ENCODE data around the gene BMPR2. TPM values are rescaled to one million over a fixed set of nuclear protein-coding genes. Genes with fewer than 3 reads are reported as not detected.
"Not testable (repeated sequence)": the region's sequence is repeated elsewhere in the genome, so short reads cannot be mapped to it uniquely, and the experiment has no call there.

Gene BMPR2
- polyA plus RNA-seq, 3 donors, result 4.1 to 17.7 (median 12.3) TPM

GRCh38 chr2:202377207-202377761 is 1.2 kb downstream of the BMPR2 start:
- peak overlapping the region; percentile 94 for H3K27ac ChIP-seq (ENCODE audit: low read depth, low read length)
- 0 to 1% (median 1%) methylated on average over 37 to 38 of the region's 38 CpGs for WGBS, 3 donors

GRCh38 chr2:202378001-202378400 is 1.9 kb downstream of the BMPR2 start:
- H3K27ac ChIP-seq (ENCODE audit: low read depth, low read length), result no peak overlapping the region
- 4 to 11% (median 7%) methylated on average over 4 of the region's 4 CpGs for whole genome bisulfite sequencing, 3 donors

- no peak overlapping the region for H3K27ac ChIP-seq (ENCODE audit: low read depth, low read length)
- WGBS, 3 donors, result 20 to 38% (median 29%) methylated on average over 3 of the region's 3 CpGs
Observed at GRCh38 chr2:202378662-202379358, 2.7 kb downstream of the BMPR2 start.

- H3K27ac ChIP-seq (ENCODE audit: low read depth, low read length), result no peak overlapping the region
- WGBS, 3 donors, result 90 to 96% (median 95%) methylated on average over 2 of the region's 2 CpGs
Observed at GRCh38 chr2:202382684-202383083, 6.6 kb downstream of the BMPR2 start.

- 88 to 92% (median 91%) methylated on average over 12 of the region's 12 CpGs for WGBS, 3 donors
- not testable (repeated sequence) for H3K27ac ChIP-seq (ENCODE audit: low read depth, low read length)
Observed at GRCh38 chr2:202386495-202386894, 10.4 kb downstream of the BMPR2 start.

- H3K27ac ChIP-seq (ENCODE audit: low read depth, low read length), result no peak overlapping the region
- 46 to 69% (median 63%) methylated on average over 8 of the region's 8 CpGs for WGBS, 3 donors
Observed at GRCh38 chr2:202387608-202388342, 11.6 kb downstream of the BMPR2 start.

GRCh38 chr2:202400941-202401340 is 24.8 kb downstream of the BMPR2 start:
- H3K27ac ChIP-seq (ENCODE audit: low read depth, low read length), result no peak overlapping the region

GRCh38 chr2:202405798-202406197 is 29.7 kb downstream of the BMPR2 start:
- WGBS, 3 donors, result 77 to 84% (median 84%) methylated on average over 1 of the region's 1 CpG
- no peak overlapping the region for H3K27ac ChIP-seq (ENCODE audit: low read depth, low read length)

- 87 to 94% (median 88%) methylated on average over 2 of the region's 2 CpGs for WGBS, 3 donors
Observed at GRCh38 chr2:202406445-202406978, 30.4 kb downstream of the BMPR2 start.

GRCh38 chr2:202408546-202409140 is 32.5 kb downstream of the BMPR2 start:
- WGBS, 3 donors, result 82 to 87% (median 86%) methylated on average over 6 of the region's 6 CpGs
- no peak overlapping the region for H3K27ac ChIP-seq (ENCODE audit: low read depth, low read length)

More at GRCh38 chr2:202406445-202406978, 30.4 kb downstream of the BMPR2 start:
- no peak overlapping the region for H3K27ac ChIP-seq (ENCODE audit: low read depth, low read length)

GRCh38 chr2:202410092-202410491 is 34.0 kb downstream of the BMPR2 start:
- 93 to 97% (median 95%) methylated on average over 5 of the region's 5 CpGs for WGBS, 3 donors
- no peak overlapping the region for H3K27ac ChIP-seq (ENCODE audit: low read depth, low read length)

GRCh38 chr2:202411097-202411496 is 35.0 kb downstream of the BMPR2 start:
- 83 to 91% (median 89%) methylated on average over 1 of the region's 1 CpG for WGBS, 3 donors

GRCh38 chr2:202418027-202418426 is 41.9 kb downstream of the BMPR2 start:
- H3K27ac ChIP-seq (ENCODE audit: low read depth, low read length), result no peak overlapping the region
- WGBS, 3 donors, result 28 to 93% (median 77%) methylated on average over 1 of the region's 1 CpG

More at GRCh38 chr2:202411097-202411496, 35.0 kb downstream of the BMPR2 start:
- H3K27ac ChIP-seq (ENCODE audit: low read depth, low read length), result no peak overlapping the region

GRCh38 chr2:202418511-202418910 is 42.4 kb downstream of the BMPR2 start:
- H3K27ac ChIP-seq (ENCODE audit: low read depth, low read length), result no peak overlapping the region

GRCh38 chr2:202423139-202423538 is 47.0 kb downstream of the BMPR2 start:
- no peak overlapping the region for H3K27ac ChIP-seq (ENCODE audit: low read depth, low read length)
- 53 to 67% (median 60%) methylated on average over 2 of the region's 2 CpGs for WGBS, 3 donors

GRCh38 chr2:202425036-202425435 is 48.9 kb downstream of the BMPR2 start:
- WGBS, 3 donors, result 81 to 96% (median 94%) methylated on average over 5 of the region's 5 CpGs
- H3K27ac ChIP-seq (ENCODE audit: low read depth, low read length), result no peak overlapping the region

- 74 to 90% (median 74%) methylated on average over 8 of the region's 8 CpGs for WGBS, 3 donors
- no peak overlapping the region for H3K27ac ChIP-seq (ENCODE audit: low read depth, low read length)
Observed at GRCh38 chr2:202426751-202427150, 50.6 kb downstream of the BMPR2 start.

- 63 to 85% (median 67%) methylated on average over 6 of the region's 6 CpGs for WGBS, 3 donors
- H3K27ac ChIP-seq (ENCODE audit: low read depth, low read length), result peak overlapping the region; percentile 81
Observed at GRCh38 chr2:202429164-202429980, 53.2 kb downstream of the BMPR2 start.
